CD4-positive, CD25-positive, alpha-beta regulatory T cell (primary cell): Measurements from ENCODE around the gene IQCE. TPM values are rescaled to one million over a fixed set of nuclear protein-coding genes. Genes with fewer than 3 reads are reported as not detected.
A peak's percentile ranks its signal among the peaks of the same experiment; 100 is the strongest.

Experiments used
- ATAC-seq, 2 donors: fragments of 150-1000 bp; cut with Tn5 transposase; one replicate each; pipeline ENCODE4 v1.10.0; 2021; ENCODE audit warnings: low read depth in 2 of 2, moderate number of reproducible peaks in 2 of 2, moderate library complexity in 1 of 2
- DNase-seq, 3 donors: peaks; one replicate each; pipeline versions ENCODE4 v3.0.0 to v3.0.0-alpha.2; 2012 to 2022; ENCODE audit warnings: mixed read lengths in 1 of 3
- H3K27ac ChIP-seq: one replicate; pipeline ENCODE4 v1.7.0; 2013; ENCODE audit warnings: mild to moderate bottlenecking, low read length; ENCODE audit not compliant: insufficient read depth, poor library complexity, severe bottlenecking
- H3K27me3 ChIP-seq: one replicate; pipeline ENCODE4 v1.7.0; 2013; ENCODE audit warnings: low read length; ENCODE audit not compliant: control insufficient read depth, insufficient read depth
- H3K36me3 ChIP-seq: one replicate; pipeline ENCODE4 v1.7.0; 2013; ENCODE audit warnings: mild to moderate bottlenecking, low read length, moderate library complexity; ENCODE audit not compliant: control insufficient read depth, insufficient read depth
- H3K4me1 ChIP-seq: 2 replicates; pipeline ENCODE4 v1.7.0; 2013; ENCODE audit warnings: mild to moderate bottlenecking, low read length; ENCODE audit not compliant: insufficient read depth, control insufficient read depth, poor library complexity, severe bottlenecking
- H3K4me3 ChIP-seq: one replicate; pipeline ENCODE4 v1.7.0; 2013; ENCODE audit warnings: low read depth, mild to moderate bottlenecking, low read length, moderate library complexity
- H3K9me3 ChIP-seq, 2 experiments: 1 replicate in 1 of 2; 2 replicates in 1 of 2; pipeline ENCODE4 v1.7.0; 2013; ENCODE audit warnings: low read length in 2 of 2, mild to moderate bottlenecking in 1 of 2, moderate library complexity in 1 of 2; ENCODE audit not compliant: control insufficient read depth in 2 of 2
- H3K27ac Mint-ChIP-seq, 3 donors: one replicate each; pipeline ENCODE4 v1.8.0; 2020 to 2022; ENCODE audit warnings: mild to moderate bottlenecking in 3 of 3, mixed read lengths in 3 of 3, moderate library complexity in 2 of 3
- H3K27me3 Mint-ChIP-seq: one replicate; pipeline ENCODE4 v1.8.0; 2022; ENCODE audit warnings: mild to moderate bottlenecking, mixed read lengths
- H3K36me3 Mint-ChIP-seq: one replicate; pipeline ENCODE4 v1.8.0; 2020; ENCODE audit warnings: mixed read lengths
- H3K4me1 Mint-ChIP-seq, 4 donors: one replicate each; pipeline ENCODE4 v1.8.0; 2020 to 2022; ENCODE audit warnings: mixed read lengths in 4 of 4, mild to moderate bottlenecking in 1 of 4
- H3K4me3 Mint-ChIP-seq, 4 donors: one replicate each; pipeline ENCODE4 v1.8.0; 2020 to 2022; ENCODE audit warnings: mild to moderate bottlenecking in 4 of 4, mixed read lengths in 4 of 4, moderate library complexity in 3 of 4
- H3K9me3 Mint-ChIP-seq, 7 donors: one replicate each; pipeline ENCODE4 v1.8.0; 2020 to 2022; ENCODE audit warnings: mixed read lengths in 7 of 7, mild to moderate bottlenecking in 3 of 7, moderate library complexity in 2 of 7
- polyA plus RNA-seq, 4 donors: library from polyadenylated mRNA; unstranded; fragments of 300-500 nt; fragmentation: Illumina TruSeq; gene quantifications; one replicate each; pipeline ENCODE4 v1.2.3, GENCODE V29; 2021
- total RNA-seq: library from RNA; stranded (reverse); gene quantifications from one replicate; pipeline ENCODE4 v1.2.3, GENCODE V29; 2022

IQCE gene
- total and polyA plus RNA-seq, 5 donors from 2014 or later: 0.69 to 6.6 (median 1.00) TPM

DNA sequence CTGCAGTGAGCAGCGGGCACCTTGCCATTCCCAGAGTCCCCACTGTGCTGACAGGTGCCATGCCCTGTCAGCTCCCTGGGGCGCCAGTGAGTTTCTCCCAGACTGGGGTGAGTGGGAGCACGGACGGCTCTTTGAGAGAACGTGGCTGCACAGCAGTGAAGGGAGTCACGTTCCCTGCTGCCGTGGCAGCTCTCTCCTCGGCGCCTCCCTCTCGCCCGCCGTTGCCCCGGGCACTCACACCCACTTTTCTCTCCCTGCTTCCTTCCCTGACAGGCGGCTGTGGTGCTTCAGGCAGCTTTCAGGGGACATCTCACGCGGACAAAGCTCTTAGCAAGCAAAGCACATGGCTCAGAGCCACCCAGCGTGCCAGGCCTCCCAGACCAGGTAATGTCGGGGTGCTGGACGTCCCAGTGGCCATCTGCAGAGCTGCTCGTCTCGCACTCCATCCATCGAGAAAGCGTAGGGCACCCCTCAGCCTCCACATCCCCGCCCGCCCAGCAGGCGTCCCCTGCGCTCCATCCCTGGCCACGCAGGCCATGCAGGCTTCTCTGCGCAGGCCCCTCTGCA lies 45.9 kb downstream of the IQCE start:
- peaks cover 4 to 8% (median 5%) of the 10 kb centered on the region in 4 donors for H3K4me1 Mint-ChIP-seq

DNA sequence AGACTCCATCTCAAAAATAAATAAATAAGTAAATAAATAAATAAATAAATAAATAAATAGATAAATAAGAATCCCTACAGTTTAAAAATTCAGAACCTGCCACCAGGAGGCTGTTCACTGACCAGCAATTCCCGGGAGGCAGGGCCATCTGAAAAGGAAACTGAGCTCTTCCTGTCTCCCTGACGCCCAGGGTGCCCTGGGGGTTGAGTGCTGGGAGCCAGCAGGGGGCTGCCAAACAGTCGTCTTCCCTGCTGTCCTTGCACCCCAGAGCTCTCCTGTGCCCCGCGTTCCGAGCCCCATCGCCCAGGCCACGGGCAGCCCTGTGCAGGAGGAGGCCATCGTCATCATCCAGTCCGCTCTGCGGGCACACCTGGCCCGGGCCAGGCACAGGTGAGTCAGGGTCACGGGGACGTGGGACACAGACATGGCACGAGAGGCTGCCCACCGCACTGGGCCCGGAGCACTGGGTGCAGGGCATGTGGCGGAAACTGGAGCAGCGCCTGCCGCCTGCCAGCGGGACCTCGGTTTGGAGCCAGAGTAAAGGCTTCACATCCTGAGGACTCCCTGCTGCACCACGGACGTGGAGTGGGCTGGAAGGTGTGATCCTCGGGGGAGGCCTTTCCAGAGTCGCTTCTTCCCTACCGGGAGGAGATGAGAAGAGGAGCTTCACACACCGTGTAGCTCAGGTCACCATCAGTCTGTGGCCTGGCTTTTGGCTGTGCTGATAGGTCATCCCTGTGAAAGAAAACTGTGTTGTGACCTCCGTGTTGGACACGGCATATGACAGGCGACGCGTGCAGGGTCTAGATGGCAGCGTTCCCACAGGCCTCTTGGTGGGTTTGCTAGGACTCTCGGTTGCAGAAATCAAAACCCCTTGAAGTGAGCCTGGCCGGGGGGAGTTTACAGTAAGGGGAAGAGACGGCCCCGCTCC lies 47.1 kb downstream of the IQCE start:
- H3K36me3 Mint-ChIP-seq: peaks cover 3% of the 10 kb centered on the region
- no peak for ATAC-seq
- Histone ChIP-seq H3K27me3 (no peaks in the 10 kb centered on the region), H3K4me1 (no peaks in the 10 kb centered on the region), H3K27ac (no peak overlapping the region), H3K9me3 (no peaks in the 10 kb centered on the region), H3K36me3 (no peaks in the 10 kb centered on the region), H3K4me3 (no peak overlapping the region)
- H3K27ac Mint-ChIP-seq: no peak overlapping the region
- DNase-seq: no peak
- no peaks in the 10 kb centered on the region for H3K27me3 Mint-ChIP-seq
- H3K4me3 Mint-ChIP-seq: no peak overlapping the region
- no peaks in the 10 kb centered on the region for H3K9me3 Mint-ChIP-seq
- peaks cover 4 to 8% (median 5%) of the 10 kb centered on the region in 4 donors for H3K4me1 Mint-ChIP-seq

More for the DNA sequence above, 45.9 kb downstream of the IQCE start:
- Histone ChIP-seq H3K4me3 (no peak overlapping the region), H3K4me1 (no peaks in the 10 kb centered on the region), H3K27me3 (no peaks in the 10 kb centered on the region), H3K27ac (no peak overlapping the region), H3K9me3 (no peaks in the 10 kb centered on the region), H3K36me3 (no peaks in the 10 kb centered on the region)
- Mint-ChIP-seq H3K4me3 (no peak overlapping the region), H3K9me3 (no peaks in the 10 kb centered on the region), H3K27ac (no peak overlapping the region), H3K36me3 (peaks cover 8% of the 10 kb centered on the region), H3K27me3 (no peaks in the 10 kb centered on the region)
- no peak for ATAC-seq
- DNase-seq: no peak

DNA sequence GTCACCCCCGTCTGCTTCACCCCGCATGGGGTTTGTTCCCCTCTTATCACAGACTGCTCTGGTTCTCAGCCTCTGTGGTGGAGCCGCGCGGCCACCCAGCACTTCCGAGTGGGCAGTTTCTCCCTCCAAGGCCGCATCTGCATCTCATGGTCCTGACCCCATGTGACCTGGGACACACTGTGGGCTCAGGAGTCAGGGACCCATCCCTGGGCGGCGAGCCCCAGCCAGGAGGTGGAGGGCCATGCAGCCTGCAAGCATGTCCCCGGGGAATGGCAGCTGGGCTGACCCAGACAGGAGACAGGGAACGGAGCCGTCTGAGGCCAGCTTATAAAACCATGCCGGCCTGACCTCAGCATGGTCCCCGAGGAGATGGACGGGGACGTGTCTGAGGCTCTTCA lies 47.8 kb downstream of the IQCE start:
- DNase-seq (no peak), ATAC-seq (no peak)
- H3K4me1 Mint-ChIP-seq: peaks cover 4 to 8% (median 5%) of the 10 kb centered on the region in 4 donors
- H3K9me3 Mint-ChIP-seq: no peaks in the 10 kb centered on the region
- no peak overlapping the region for H3K27ac ChIP-seq
- H3K4me3 Mint-ChIP-seq: no peak overlapping the region
- no peaks in the 10 kb centered on the region for H3K27me3 ChIP-seq
- no peaks in the 10 kb centered on the region for H3K4me1 ChIP-seq
- no peaks in the 10 kb centered on the region for H3K9me3 ChIP-seq
- no peak overlapping the region for H3K27ac Mint-ChIP-seq
- no peaks in the 10 kb centered on the region for H3K36me3 ChIP-seq
- H3K4me3 ChIP-seq: no peak overlapping the region
- peaks cover 3% of the 10 kb centered on the region for H3K36me3 Mint-ChIP-seq
- H3K27me3 Mint-ChIP-seq: no peaks in the 10 kb centered on the region

DNA sequence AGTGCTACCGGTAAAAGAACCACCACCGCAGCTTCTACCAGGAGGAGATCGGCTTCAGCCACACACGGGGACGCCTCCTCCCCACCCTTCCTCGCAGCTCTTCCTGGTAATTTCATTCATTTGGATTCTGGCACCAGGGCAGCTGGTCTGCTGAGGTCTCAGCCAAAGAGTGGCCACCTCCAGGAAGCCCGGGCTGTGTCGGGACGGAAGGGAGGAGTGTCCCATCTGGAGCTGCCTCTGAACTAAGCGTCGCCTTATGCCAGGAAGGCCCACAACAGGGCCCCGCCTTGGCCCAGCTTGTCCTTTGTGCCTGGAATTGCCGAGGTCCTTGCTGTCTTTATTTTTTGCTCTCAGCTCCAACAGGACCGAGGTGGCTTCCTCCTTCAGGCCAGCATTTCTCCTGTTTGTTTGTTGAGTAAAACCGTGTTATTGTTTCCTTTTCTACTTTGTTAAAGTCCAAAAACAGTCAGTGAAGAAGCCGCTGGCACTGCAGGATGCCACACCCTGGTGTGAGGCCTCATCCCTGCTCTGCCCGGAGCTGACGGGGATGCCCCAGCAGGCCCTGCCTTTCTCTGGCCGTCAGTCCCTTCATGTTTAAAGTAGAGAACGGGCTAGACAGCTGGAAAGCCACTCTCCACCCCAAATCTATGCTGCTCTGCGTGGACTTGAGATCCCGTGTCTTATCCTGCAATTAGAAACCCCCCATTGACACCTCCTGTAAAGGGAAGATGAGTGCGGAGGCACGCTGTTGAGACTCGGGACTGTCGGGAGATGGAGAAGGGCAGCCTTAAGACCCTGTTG lies 48.5 kb downstream of the IQCE start:
- Mint-ChIP-seq H3K36me3 (no peaks in the 10 kb centered on the region), H3K4me3 (peak overlapping the region in 1 of 4 donors; percentile 17), H3K9me3 (no peaks in the 10 kb centered on the region), H3K27ac (peak overlapping the region in 1 of 3 donors; percentile 78), H3K4me1 (peaks cover 4 to 8% (median 5%) of the 10 kb centered on the region in 4 donors), H3K27me3 (no peaks in the 10 kb centered on the region)
- no peaks in the 10 kb centered on the region for H3K27me3 ChIP-seq
- H3K4me1 ChIP-seq: no peaks in the 10 kb centered on the region
- no peak for DNase-seq
- H3K36me3 ChIP-seq: no peaks in the 10 kb centered on the region
- no peak for ATAC-seq
- no peaks in the 10 kb centered on the region for H3K9me3 ChIP-seq
- H3K4me3 ChIP-seq: no peak overlapping the region
- H3K27ac ChIP-seq: no peak overlapping the region

DNA sequence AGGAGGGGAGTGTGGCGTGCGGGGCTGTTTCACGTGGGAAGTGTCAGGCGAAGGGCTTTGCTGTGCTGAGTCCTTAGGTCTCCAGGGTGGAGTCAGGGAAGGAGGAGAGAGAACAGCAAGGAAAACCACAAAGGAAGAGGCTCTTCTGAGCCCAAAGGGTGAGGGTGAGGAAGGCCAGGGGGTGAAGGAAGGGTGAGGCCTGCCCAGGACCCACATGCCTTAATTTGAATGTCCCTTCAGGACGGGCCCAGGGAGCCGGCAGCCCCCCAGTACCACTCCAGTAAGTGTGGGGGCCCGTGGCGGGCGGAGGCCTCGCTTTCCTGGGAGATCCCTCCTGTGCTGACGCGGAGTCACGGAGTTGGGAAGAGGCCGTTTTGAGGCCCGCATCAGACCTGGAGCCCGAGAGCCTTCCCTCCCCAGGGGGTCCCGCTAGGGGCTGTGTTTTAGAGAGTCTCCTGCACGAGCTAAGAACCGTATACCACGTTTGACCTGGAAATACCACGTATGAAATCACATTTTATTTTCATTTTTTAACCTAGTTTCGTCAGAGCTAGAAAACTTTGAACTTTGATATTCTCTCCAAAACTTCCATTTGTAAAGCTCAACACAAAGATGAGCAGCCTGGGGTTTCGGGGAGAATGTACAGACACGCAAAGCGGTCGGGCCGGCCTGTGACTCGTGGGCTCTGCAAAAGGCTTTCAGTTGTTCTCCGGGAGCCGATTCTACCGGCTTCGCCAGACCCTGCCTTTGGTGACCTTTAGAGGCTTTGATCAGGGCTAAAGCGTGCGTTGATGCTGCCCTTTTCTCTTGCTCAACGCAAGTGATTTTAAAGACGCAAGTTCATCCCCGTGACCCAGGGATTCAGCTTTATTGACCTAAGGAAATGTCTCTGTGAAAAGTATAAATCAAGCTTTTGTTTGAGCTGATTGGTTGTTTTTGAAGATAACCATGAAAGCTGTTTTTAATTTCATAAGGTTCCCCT lies 49.4 kb downstream of the IQCE start:
- Mint-ChIP-seq H3K4me3 (peak overlapping the region in 3 of 4 donors; percentile 58 to 74 (median 66)), H3K36me3 (no peaks in the 10 kb centered on the region)

DNA sequence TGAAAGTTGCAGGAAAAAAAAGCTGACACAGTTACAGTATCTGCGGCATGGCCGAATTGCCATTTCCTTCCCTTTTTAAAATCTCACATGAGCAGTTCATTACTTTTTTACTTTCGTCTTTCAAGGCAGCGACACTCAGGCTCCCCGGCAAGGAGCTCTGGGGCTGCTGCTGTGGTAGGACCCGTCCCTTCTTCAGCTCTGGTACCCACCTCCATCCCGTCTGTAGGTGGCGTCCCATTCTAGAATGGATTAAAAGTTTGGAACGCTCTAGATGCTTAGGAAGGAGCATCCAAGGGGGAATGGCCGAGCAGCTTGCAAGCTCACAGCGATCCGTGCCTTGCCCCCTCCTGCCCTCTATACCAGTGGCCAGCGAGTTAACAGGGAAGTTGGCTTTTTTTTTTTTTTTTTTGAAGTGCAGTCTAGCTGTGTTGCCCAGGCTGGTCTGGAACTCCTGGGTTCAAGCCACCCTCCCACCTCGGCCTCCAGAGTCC lies 50.2 kb downstream of the IQCE start:
- H3K4me1 Mint-ChIP-seq: peaks cover 4 to 8% (median 5%) of the 10 kb centered on the region in 4 donors
- H3K36me3 ChIP-seq: no peaks in the 10 kb centered on the region
- ATAC-seq (peak; percentile 60 to 61), DNase-seq (peak in 2 of 3 donors; percentile 5 to 69)
- H3K27me3 Mint-ChIP-seq: no peaks in the 10 kb centered on the region
- no peaks in the 10 kb centered on the region for H3K9me3 ChIP-seq
- H3K27me3 ChIP-seq: no peaks in the 10 kb centered on the region
- H3K9me3 Mint-ChIP-seq: no peaks in the 10 kb centered on the region
- peak overlapping the region; percentile 31 for H3K4me3 ChIP-seq
- no peaks in the 10 kb centered on the region for H3K4me1 ChIP-seq
- no peaks in the 10 kb centered on the region for H3K36me3 Mint-ChIP-seq
- no peak overlapping the region for H3K27ac ChIP-seq
- H3K4me3 Mint-ChIP-seq: peak overlapping the region in 3 of 4 donors; percentile 58 to 74 (median 66)
- peak overlapping the region in 2 of 3 donors; percentile 36 to 49 for H3K27ac Mint-ChIP-seq

More for the DNA sequence above, 49.4 kb downstream of the IQCE start:
- Histone ChIP-seq H3K4me1 (no peaks in the 10 kb centered on the region), H3K36me3 (no peaks in the 10 kb centered on the region), H3K9me3 (no peaks in the 10 kb centered on the region), H3K27me3 (no peaks in the 10 kb centered on the region), H3K4me3 (peak overlapping the region; percentile 31), H3K27ac (no peak overlapping the region)
- no peaks in the 10 kb centered on the region for H3K27me3 Mint-ChIP-seq
- H3K4me1 Mint-ChIP-seq: peaks cover 4 to 8% (median 5%) of the 10 kb centered on the region in 4 donors
- no peak for ATAC-seq
- H3K9me3 Mint-ChIP-seq: no peaks in the 10 kb centered on the region
- peak overlapping the region in 2 of 3 donors; percentile 49 to 78 for H3K27ac Mint-ChIP-seq
- DNase-seq: peak in 1 of 3 donors; percentile 7
